ENCODE data around the gene USF2. TPM values are rescaled to one million over a fixed set of nuclear protein-coding genes. Genes with fewer than 3 reads are reported as not detected.

The USF2 gene
- total and polyA plus RNA-seq, 2 of the 4 experiments (the other 2 are of a cell fraction), result 21.3 to 65.6 TPM

DNA sequence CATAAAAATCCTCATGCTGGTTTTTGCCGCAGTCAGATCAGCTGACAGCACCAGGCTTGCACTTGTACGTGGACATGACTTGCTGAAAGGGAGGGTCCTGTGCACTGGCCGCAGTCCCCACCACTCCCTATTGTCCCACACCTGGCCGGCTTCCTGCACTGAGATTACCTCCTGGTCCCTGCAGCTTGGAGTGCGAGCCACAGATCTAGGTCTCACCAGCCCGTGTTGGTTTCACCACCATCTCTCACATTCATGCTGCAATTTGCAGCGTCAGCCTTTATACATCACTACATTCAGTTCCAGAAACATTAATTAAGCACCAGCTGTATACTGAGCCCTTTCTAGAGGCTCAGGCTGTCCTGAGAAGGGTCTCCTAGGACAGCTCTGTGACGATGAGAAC, 45.3 kb downstream of the USF2 start:
- H3K23ac ChIP-seq (ENCODE audit: low read depth, low read length), result no peak overlapping the region
- H3K14ac ChIP-seq (replicated peaks; ENCODE audit: low read depth, low read length), result no peak overlapping the region
- no peaks in the 10 kb centered on the region for H3K79me1 ChIP-seq (ENCODE audit: low read depth in 1 of 2, low read length in 2 of 2)
- BruUV-seq (replicated peaks), result no TSS peak
- H3K4me3 ChIP-seq (ENCODE audit: insufficient read depth, low read depth, low read length), result no peak overlapping the region
- no peak overlapping the region for H3K4me2 ChIP-seq (ENCODE audit: low read depth, low read length)
- H2AK9ac ChIP-seq (replicated peaks; ENCODE audit: low read depth, low read length, poor library complexity), result no peak overlapping the region
- H3K18ac ChIP-seq (ENCODE audit: low read depth, low read length), result no peak overlapping the region
- WGBS, 2 experiments (ENCODE audit: extremely low coverage in 2 of 2, insufficient read length in 1 of 2), result 74% methylated on average over 5 of the region's 8 CpGs; no CpG with 5 or more reads in 1 of the 2 experiments
- H2BK5ac ChIP-seq (ENCODE audit: low read depth, low read length, poor library complexity, severe bottlenecking), result no peak overlapping the region
- ChIA-PET POLR2A (ENCODE audit: unreplicated experiment) (no interaction called here), CTCF (no interaction called here)
- H2BK20ac ChIP-seq (ENCODE audit: low read depth, low read length), result no peak overlapping the region
- H3K4ac ChIP-seq (ENCODE audit: low read depth, low read length), result no peak overlapping the region
- no peaks in the 10 kb centered on the region for H3K36me3 ChIP-seq (ENCODE audit: control insufficient read depth, insufficient read depth, low read length)
- H2AFZ ChIP-seq (replicated peaks; ENCODE audit: low read length, poor library complexity), result no peak overlapping the region
- no peak for TF ChIP-seq RAD21 (IDR thresholded peaks at IDR 0.05; ENCODE audit: low read length)
- 0 out of 2 replicates have a peak, but pooled peaks have one; percentile 7 for TF ChIP-seq MAFK (IDR thresholded peaks at IDR 0.05; ENCODE audit: low read depth, low read length)
- H2BK120ac ChIP-seq (ENCODE audit: low read depth, low read length), result no peak overlapping the region
- H3K4me1 ChIP-seq (ENCODE audit: control insufficient read depth, insufficient read depth, low read length), result peaks cover 5% of the 10 kb centered on the region
- no peaks in the 10 kb centered on the region for H4K20me1 ChIP-seq (ENCODE audit: insufficient read depth, low read length)
- 0 out of 2 replicates have a peak, but pooled peaks cover 4% of the 10 kb centered on the region for H3K9me1 ChIP-seq (ENCODE audit: insufficient read depth, low read length)
- no peak overlapping the region for H4K91ac ChIP-seq (ENCODE audit: insufficient read depth, low read depth, low read length)
- in situ Hi-C loops (cut with MboI; ENCODE audit: low sequenced_read_pairs) (no loop called here), intact Hi-C loops (cut with micrococcal nuclease) (no loop called here), dilution Hi-C loops (cut with HindIII; ENCODE audit: low sequenced_read_pairs, unreplicated experiment) (no loop called here)
- no peak overlapping the region for H3K9ac ChIP-seq (ENCODE audit: low read depth, low read length)
- ATAC-seq (ENCODE audit: low read depth), result no peak
- H2AK5ac ChIP-seq (ENCODE audit: low read depth, low read length), result no peak overlapping the region
- no peak overlapping the region for H3K56ac ChIP-seq (ENCODE audit: extremely low read depth, insufficient read depth, low read length)
- H2BK15ac ChIP-seq (ENCODE audit: low read depth, low read length), result no peak overlapping the region
- H3K9me3 ChIP-seq (ENCODE audit: control insufficient read depth, insufficient read depth, low read length), result no peaks in the 10 kb centered on the region
- H3K27me3 ChIP-seq (ENCODE audit: control insufficient read depth, insufficient read depth, low read length), result no peaks in the 10 kb centered on the region; the same call in 1 of the 2 replicates
- no peak for DNase-seq
- no peak overlapping the region for H3K27ac ChIP-seq (ENCODE audit: insufficient read depth, low read length)
- no peak overlapping the region for H4K5ac ChIP-seq (ENCODE audit: low read depth, low read length)
- H4K8ac ChIP-seq (ENCODE audit: low read depth in 2 of 2, low read length in 2 of 2), result no peak overlapping the region

All from IMR-90 (cell line).